GM23338 (cell line): ENCODE measurements around the gene MTHFS.

Experiments
- CREB1 ChIP-seq: fragments of 250-450 bp; sonication (Bioruptor Pico); IDR thresholded peaks from 2 replicates; pipeline ENCODE4 v1.5.0; 2020; ENCODE audit warnings: low read depth, mild to moderate bottlenecking, moderate library complexity
- EZH2 ChIP-seq: fragments of 200-600 bp; sonication (generic); IDR thresholded peaks from one replicate; pipeline ENCODE4 v1.8.0; 2017; ENCODE audit warnings: antibody characterized with exemption, mild to moderate bottlenecking, low read depth; ENCODE audit not compliant: unreplicated experiment
- EZH2phosphoT487 ChIP-seq: fragments of 200-600 bp; sonication (generic); IDR thresholded peaks from one replicate; pipeline ENCODE4 v1.8.1; 2018; ENCODE audit warnings: antibody characterized with exemption; ENCODE audit not compliant: unreplicated experiment
- JUNB ChIP-seq: IDR thresholded peaks from one replicate; pipeline ENCODE4 v1.6.1; 2016; ENCODE audit warnings: antibody characterized with exemption; ENCODE audit not compliant: unreplicated experiment
- POLR2AphosphoS5 ChIP-seq: IDR thresholded peaks from 2 replicates; pipeline ENCODE4 v1.6.1; 2016; ENCODE audit warnings: antibody characterized with exemption, low read depth
- ZNF331 ChIP-seq: fragments of 250-450 bp; sonication (Bioruptor Pico); IDR thresholded peaks from 2 replicates; pipeline ENCODE4 v1.5.0; 2020; ENCODE audit warnings: low read depth, mild to moderate bottlenecking, moderate library complexity
- TF ChIP-seq, protein P1 (sequence below), 2 experiments: fragments of 200-600 bp in 1 of 2; sonication (generic) in 1 of 2; conservative IDR thresholded peaks; 2 replicates each; pipeline versions ENCODE4 v1.5.1 to v1.6.1; 2016 to 2017; ENCODE audit warnings: antibody characterized with exemption in 2 of 2, low read depth in 2 of 2, mild to moderate bottlenecking in 2 of 2, moderate library complexity in 1 of 2
- TF ChIP-seq, protein P2 (sequence below): IDR thresholded peaks from one replicate; pipeline ENCODE4 v1.6.1; 2018; ENCODE audit warnings: antibody characterized with exemption; ENCODE audit not compliant: unreplicated experiment
- TF ChIP-seq, protein P3 (sequence below): fragments of 250-450 bp; sonication (Bioruptor Pico); IDR thresholded peaks from 2 replicates; pipeline ENCODE4 v1.5.0; 2020; ENCODE audit warnings: mild to moderate bottlenecking, moderate library complexity

DNA sequence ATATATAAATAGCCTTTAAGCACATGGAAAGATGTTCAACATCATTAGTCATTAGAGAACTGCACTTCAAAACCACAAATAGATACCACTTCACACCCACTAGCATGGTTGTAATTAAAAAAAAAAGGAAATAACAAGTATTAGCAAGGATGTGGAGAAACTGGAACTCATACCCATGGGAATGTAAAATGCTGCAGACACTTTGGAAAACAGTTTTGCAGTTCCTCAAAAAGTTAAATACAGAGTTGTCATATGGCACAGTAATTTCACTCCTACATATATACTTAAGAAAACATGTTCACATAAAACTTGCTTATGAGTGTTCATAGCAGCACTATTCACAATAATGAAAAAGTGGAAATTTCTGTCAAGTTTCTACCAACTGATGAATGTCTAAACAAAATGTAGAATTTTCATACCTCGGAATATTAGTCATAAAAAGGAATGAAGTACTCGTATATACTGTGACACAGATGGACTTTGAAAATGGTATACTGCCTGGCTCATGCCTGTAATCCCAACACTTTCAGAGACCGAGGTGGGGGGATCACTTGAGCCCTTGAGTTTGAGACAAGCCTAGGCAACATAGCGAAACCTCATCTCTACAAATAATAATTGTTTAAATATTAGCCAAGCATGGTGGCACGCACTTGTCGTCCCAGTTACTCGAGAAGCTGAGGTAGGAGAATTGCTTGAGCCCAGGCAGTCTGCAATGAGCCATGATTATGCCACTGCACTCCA, 46.1 kb upstream of the MTHFS start:
- TF ChIP-seq, protein P1, sequence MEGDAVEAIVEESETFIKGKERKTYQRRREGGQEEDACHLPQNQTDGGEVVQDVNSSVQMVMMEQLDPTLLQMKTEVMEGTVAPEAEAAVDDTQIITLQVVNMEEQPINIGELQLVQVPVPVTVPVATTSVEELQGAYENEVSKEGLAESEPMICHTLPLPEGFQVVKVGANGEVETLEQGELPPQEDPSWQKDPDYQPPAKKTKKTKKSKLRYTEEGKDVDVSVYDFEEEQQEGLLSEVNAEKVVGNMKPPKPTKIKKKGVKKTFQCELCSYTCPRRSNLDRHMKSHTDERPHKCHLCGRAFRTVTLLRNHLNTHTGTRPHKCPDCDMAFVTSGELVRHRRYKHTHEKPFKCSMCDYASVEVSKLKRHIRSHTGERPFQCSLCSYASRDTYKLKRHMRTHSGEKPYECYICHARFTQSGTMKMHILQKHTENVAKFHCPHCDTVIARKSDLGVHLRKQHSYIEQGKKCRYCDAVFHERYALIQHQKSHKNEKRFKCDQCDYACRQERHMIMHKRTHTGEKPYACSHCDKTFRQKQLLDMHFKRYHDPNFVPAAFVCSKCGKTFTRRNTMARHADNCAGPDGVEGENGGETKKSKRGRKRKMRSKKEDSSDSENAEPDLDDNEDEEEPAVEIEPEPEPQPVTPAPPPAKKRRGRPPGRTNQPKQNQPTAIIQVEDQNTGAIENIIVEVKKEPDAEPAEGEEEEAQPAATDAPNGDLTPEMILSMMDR (conservative IDR thresholded peaks at IDR 0.05; ENCODE audit: low read depth in 2 of 2): no peak
- TF ChIP-seq EZH2 (no peak), EZH2phosphoT487 (no peak), POLR2AphosphoS5 (no peak), CREB1 (CRISPR knock-in tag) (no peak), JUNB (no peak), ZNF331 (no peak)
- TF ChIP-seq, protein P2, sequence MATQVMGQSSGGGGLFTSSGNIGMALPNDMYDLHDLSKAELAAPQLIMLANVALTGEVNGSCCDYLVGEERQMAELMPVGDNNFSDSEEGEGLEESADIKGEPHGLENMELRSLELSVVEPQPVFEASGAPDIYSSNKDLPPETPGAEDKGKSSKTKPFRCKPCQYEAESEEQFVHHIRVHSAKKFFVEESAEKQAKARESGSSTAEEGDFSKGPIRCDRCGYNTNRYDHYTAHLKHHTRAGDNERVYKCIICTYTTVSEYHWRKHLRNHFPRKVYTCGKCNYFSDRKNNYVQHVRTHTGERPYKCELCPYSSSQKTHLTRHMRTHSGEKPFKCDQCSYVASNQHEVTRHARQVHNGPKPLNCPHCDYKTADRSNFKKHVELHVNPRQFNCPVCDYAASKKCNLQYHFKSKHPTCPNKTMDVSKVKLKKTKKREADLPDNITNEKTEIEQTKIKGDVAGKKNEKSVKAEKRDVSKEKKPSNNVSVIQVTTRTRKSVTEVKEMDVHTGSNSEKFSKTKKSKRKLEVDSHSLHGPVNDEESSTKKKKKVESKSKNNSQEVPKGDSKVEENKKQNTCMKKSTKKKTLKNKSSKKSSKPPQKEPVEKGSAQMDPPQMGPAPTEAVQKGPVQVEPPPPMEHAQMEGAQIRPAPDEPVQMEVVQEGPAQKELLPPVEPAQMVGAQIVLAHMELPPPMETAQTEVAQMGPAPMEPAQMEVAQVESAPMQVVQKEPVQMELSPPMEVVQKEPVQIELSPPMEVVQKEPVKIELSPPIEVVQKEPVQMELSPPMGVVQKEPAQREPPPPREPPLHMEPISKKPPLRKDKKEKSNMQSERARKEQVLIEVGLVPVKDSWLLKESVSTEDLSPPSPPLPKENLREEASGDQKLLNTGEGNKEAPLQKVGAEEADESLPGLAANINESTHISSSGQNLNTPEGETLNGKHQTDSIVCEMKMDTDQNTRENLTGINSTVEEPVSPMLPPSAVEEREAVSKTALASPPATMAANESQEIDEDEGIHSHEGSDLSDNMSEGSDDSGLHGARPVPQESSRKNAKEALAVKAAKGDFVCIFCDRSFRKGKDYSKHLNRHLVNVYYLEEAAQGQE: no peak
- TF ChIP-seq, protein P3, sequence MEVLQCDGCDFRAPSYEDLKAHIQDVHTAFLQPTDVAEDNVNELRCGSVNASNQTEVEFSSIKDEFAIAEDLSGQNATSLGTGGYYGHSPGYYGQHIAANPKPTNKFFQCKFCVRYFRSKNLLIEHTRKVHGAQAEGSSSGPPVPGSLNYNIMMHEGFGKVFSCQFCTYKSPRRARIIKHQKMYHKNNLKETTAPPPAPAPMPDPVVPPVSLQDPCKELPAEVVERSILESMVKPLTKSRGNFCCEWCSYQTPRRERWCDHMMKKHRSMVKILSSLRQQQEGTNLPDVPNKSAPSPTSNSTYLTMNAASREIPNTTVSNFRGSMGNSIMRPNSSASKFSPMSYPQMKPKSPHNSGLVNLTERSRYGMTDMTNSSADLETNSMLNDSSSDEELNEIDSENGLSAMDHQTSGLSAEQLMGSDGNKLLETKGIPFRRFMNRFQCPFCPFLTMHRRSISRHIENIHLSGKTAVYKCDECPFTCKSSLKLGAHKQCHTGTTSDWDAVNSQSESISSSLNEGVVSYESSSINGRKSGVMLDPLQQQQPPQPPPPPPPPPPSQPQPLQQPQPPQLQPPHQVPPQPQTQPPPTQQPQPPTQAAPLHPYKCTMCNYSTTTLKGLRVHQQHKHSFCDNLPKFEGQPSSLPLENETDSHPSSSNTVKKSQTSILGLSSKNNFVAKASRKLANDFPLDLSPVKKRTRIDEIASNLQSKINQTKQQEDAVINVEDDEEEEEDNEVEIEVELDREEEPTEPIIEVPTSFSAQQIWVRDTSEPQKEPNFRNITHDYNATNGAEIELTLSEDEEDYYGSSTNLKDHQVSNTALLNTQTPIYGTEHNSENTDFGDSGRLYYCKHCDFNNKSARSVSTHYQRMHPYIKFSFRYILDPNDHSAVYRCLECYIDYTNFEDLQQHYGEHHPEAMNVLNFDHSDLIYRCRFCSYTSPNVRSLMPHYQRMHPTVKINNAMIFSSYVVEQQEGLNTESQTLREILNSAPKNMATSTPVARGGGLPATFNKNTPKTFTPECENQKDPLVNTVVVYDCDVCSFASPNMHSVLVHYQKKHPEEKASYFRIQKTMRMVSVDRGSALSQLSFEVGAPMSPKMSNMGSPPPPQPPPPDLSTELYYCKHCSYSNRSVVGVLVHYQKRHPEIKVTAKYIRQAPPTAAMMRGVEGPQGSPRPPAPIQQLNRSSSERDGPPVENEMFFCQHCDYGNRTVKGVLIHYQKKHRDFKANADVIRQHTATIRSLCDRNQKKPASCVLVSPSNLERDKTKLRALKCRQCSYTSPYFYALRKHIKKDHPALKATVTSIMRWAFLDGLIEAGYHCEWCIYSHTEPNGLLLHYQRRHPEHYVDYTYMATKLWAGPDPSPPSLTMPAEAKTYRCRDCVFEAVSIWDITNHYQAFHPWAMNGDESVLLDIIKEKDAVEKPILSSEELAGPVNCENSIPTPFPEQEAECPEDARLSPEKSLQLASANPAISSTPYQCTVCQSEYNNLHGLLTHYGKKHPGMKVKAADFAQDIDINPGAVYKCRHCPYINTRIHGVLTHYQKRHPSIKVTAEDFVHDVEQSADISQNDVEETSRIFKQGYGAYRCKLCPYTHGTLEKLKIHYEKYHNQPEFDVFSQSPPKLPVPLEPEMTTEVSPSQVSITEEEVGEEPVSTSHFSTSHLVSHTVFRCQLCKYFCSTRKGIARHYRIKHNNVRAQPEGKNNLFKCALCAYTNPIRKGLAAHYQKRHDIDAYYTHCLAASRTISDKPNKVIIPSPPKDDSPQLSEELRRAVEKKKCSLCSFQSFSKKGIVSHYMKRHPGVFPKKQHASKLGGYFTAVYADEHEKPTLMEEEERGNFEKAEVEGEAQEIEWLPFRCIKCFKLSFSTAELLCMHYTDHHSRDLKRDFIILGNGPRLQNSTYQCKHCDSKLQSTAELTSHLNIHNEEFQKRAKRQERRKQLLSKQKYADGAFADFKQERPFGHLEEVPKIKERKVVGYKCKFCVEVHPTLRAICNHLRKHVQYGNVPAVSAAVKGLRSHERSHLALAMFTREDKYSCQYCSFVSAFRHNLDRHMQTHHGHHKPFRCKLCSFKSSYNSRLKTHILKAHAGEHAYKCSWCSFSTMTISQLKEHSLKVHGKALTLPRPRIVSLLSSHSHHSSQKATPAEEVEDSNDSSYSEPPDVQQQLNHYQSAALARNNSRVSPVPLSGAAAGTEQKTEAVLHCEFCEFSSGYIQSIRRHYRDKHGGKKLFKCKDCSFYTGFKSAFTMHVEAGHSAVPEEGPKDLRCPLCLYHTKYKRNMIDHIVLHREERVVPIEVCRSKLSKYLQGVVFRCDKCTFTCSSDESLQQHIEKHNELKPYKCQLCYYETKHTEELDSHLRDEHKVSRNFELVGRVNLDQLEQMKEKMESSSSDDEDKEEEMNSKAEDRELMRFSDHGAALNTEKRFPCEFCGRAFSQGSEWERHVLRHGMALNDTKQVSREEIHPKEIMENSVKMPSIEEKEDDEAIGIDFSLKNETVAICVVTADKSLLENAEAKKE (CRISPR knock-in tag): no peak
